ENCODE results near the gene PHTF2.

DNA sequence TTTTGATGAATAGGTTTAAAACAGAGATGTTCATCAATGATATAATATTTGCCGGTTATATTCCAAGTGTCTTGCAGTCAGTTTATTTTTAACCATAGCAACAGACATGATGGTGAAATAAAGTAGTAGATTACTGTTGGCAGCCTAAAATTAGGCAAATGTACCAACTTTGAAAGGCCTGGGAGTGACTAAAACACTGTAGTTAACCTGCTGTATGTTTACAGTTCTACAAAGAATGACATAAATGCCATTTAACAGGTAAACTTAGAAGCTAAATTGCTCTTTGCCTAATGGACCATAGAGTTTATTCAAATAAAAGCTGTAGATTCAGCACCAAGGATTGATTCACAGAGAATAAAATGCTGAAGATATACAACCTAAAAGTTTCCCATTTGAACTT, 64.1 kb downstream of the PHTF2 start:
- TF ChIP-seq POLR2AphosphoS5 (IDR thresholded peaks at IDR 0.05; ENCODE audit: low read depth, low read length) (no peak), FOXJ3 (CRISPR knock-in tag; IDR thresholded peaks at IDR 0.05) (no peak), CTCF (IDR thresholded peaks at IDR 0.05) (no peak), TAF1 (IDR thresholded peaks at IDR 0.05; ENCODE audit: borderline replicate concordance, low read depth, low read length) (no peak), EP300 (IDR thresholded peaks at IDR 0.05; ENCODE audit: borderline replicate concordance in 1 of 2, low read depth in 1 of 2, low read length in 1 of 2) (no peak), MXI1 (IDR thresholded peaks at IDR 0.05; ENCODE audit: low read depth, low read length) (no peak), SIN3A (IDR thresholded peaks at IDR 0.05; ENCODE audit: borderline replicate concordance, low read depth, low read length) (no peak), NRF1 (IDR thresholded peaks at IDR 0.05; ENCODE audit: low read depth, low read length) (no peak), JUND (IDR thresholded peaks at IDR 0.05) (no peak), REST (IDR thresholded peaks at IDR 0.05; ENCODE audit: low read depth, low read length) (no peak)
- TF ChIP-seq, protein P1, sequence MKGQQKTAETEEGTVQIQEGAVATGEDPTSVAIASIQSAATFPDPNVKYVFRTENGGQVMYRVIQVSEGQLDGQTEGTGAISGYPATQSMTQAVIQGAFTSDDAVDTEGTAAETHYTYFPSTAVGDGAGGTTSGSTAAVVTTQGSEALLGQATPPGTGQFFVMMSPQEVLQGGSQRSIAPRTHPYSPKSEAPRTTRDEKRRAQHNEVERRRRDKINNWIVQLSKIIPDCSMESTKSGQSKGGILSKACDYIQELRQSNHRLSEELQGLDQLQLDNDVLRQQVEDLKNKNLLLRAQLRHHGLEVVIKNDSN (IDR thresholded peaks at IDR 0.05; ENCODE audit: borderline replicate concordance, low read depth): no peak
